Testis (tissue), 2 donors: Measurements from ENCODE around the gene SLC5A10.

ENCODE experiments used
- CTCF ChIP-seq, 3 experiments: fragments of 450-650 bp in 2 of 3; fragments of 200-600 bp in 1 of 3; sonication (generic) in 1 of 3; IDR thresholded peaks; one replicate each; pipeline ENCODE4 v1.5.1; 2016 to 2019; ENCODE audit warnings: antibody characterized with exemption in 3 of 3, mild to moderate bottlenecking in 2 of 3, moderate library complexity in 1 of 3
- POLR2A ChIP-seq: fragments of 450-650 bp; IDR thresholded peaks from one replicate; pipeline ENCODE4 v1.6.1; 2017; ENCODE audit warnings: antibody characterized with exemption, mild to moderate bottlenecking, moderate library complexity

GRCh38 chr17:19017804-19018599 is 66.0 kb downstream of the SLC5A10 start:
- TF ChIP-seq CTCF (IDR thresholded peaks at IDR 0.05) (no peak), POLR2A (no peak)
